Activated naive CD8-positive, alpha-beta T cell treated with anti-CD3 and anti-CD28 coated beads for 36 hours (primary cell): ENCODE data around the gene KLHL14. TPM values are rescaled to one million over a fixed set of nuclear protein-coding genes. Genes with fewer than 3 reads are reported as not detected.

Experiments
- DNase-seq: peaks from one replicate; pipeline ENCODE4 v3.0.0; 2021
- H3K27ac Mint-ChIP-seq: one replicate; pipeline ENCODE4 v1.8.0; 2022; ENCODE audit warnings: mild to moderate bottlenecking, moderate library complexity, mixed read lengths
- H3K27me3 Mint-ChIP-seq: one replicate; pipeline ENCODE4 v1.8.0; 2022; ENCODE audit warnings: mild to moderate bottlenecking, mixed read lengths
- H3K36me3 Mint-ChIP-seq: one replicate; pipeline ENCODE4 v1.8.0; 2021; ENCODE audit warnings: mild to moderate bottlenecking, mixed read lengths
- H3K4me1 Mint-ChIP-seq: one replicate; pipeline ENCODE4 v1.8.0; 2021; ENCODE audit warnings: mixed read lengths
- H3K4me3 Mint-ChIP-seq: one replicate; pipeline ENCODE4 v1.8.0; 2022; ENCODE audit warnings: mild to moderate bottlenecking, moderate library complexity, mixed read lengths
- H3K9me3 Mint-ChIP-seq: one replicate; pipeline ENCODE4 v1.8.0; 2022; ENCODE audit warnings: mixed read lengths
- total RNA-seq, 2 experiments: library from RNA; stranded (reverse); gene quantifications; one replicate each; pipeline ENCODE4 v1.2.3, GENCODE V29; 2021

The KLHL14 gene
- total RNA-seq, 2 experiments from 2014 or later = 0.19 to 0.20 TPM

DNA sequence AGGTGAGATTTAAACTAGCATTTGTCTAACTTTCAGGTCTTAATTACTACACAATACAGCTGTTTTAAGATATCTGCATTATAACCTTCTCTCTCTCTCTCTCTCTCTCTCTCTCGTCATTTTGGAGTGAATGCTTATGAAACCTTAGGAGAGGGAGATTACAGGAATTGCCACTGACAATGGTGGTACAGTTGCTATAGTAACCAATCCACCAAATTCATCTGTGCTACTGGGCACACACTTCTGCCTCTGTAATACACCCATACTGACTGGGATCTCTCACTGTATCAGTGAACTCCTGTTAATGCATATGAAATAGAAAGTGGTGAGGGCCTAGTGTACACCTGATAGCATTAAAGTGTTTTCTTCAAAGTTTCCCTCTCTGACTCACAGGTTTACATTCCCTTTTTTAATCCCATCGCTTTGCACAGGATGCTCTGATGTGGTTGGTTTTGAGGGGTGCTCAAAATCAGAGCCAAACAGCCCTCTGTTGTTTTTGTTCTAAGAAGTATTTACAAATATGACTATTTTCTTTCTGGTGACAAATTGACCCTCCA, 13.1 kb downstream of the KLHL14 start:
- Mint-ChIP-seq H3K9me3 (no peaks in the 10 kb centered on the region), H3K36me3 (no peaks in the 10 kb centered on the region), H3K4me3 (no peak overlapping the region), H3K27ac (no peak overlapping the region), H3K4me1 (no peaks in the 10 kb centered on the region), H3K27me3 (peaks cover 10% of the 10 kb centered on the region)
- DNase-seq = no peak

DNA sequence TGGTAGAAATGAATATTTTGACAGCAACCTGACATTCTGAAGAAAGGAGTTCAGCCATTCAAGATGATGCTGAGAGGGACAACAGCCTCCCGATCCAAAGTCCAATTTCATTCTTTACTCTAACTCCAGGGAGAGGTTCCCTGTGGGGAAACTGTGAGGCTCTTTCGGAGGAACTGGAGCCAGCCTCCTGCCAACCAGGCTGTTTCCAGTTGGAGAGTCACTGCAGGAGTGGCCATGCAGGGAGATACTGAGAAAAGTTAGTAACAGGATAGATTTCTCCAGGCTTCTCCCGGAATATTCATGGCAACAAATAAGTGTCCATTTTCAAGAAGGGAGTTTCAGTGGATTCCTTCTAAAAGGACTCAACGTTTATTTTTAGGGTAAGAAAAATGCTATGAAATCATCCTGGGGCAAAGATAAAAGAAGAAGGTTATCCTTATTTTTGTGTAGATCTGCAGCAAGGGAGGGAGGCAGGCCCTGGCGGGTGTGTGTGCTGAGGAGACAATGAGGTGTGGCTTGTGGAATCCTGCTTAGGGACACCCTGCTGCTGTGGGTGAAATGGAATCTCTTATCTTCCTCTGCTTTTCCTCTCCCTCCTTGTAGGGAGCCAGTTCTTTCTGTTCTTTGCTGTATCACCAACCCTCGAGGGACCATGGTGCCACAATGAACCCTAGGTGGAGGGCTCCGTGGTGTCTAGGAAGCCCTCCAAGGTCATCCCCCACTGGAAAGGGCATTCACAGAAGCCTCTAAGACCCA, 18.1 kb downstream of the KLHL14 start:
- H3K27ac Mint-ChIP-seq = no peak overlapping the region
- no peaks in the 10 kb centered on the region for H3K4me1 Mint-ChIP-seq
- DNase-seq = no peak
- H3K4me3 Mint-ChIP-seq = no peak overlapping the region
- H3K9me3 Mint-ChIP-seq = no peaks in the 10 kb centered on the region
- H3K36me3 Mint-ChIP-seq = no peaks in the 10 kb centered on the region
- H3K27me3 Mint-ChIP-seq = peaks cover 30% of the 10 kb centered on the region

DNA sequence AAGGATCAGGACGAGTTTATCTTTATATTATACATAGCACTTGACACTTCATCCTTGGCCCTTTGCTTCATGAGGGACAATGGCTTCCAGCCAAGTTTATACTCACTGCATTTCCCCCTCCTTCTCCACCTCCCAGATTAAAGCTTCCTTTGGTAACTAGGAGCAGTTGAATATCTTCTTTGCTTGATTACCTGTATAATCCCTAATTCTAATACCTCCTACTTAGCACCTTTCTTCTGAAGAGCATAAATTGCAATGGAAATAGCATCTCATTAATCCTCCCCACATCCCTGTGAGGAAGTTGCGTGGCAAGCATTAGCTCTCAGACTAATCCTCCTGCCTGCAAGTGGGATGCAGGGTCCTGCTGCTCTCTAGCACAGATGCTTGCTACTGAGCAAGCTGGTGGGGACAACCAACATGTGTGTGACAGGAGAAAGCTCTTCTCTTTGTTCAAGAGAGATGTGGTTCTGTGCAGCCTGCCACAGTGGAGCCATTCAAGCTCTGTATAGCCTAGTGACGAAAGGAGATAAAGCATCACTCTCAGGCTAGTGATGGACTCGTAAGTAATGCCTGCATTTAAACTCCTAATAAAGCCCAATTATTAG, 19.1 kb downstream of the KLHL14 start:
- no peak overlapping the region for H3K4me3 Mint-ChIP-seq
- no peak overlapping the region for H3K27ac Mint-ChIP-seq
- peaks cover 30% of the 10 kb centered on the region for H3K27me3 Mint-ChIP-seq
- no peaks in the 10 kb centered on the region for H3K4me1 Mint-ChIP-seq
- H3K9me3 Mint-ChIP-seq = no peaks in the 10 kb centered on the region
- no peaks in the 10 kb centered on the region for H3K36me3 Mint-ChIP-seq
- DNase-seq = no peak

DNA sequence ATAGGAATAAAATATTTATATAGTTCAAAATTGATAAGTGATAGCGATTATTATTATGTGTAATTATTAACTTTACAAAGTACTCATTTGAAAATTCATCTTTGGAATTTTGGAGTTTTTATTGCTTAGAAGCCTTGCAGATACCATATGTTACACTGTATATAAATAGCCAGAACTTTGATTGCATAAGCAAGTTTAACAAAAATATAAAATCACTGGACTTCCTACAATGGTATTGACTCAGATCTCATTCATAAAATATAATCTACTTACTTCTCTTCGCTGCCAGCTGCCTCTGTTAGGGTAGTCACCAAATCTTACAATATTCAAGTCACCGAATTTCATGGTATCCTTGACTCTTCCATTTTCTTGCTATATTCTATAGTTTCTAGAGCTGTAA, 22.5 kb downstream of the KLHL14 start:
- H3K27ac Mint-ChIP-seq = no peak overlapping the region
- H3K36me3 Mint-ChIP-seq = no peaks in the 10 kb centered on the region
- no peak overlapping the region for H3K4me3 Mint-ChIP-seq
- no peaks in the 10 kb centered on the region for H3K9me3 Mint-ChIP-seq
- no peaks in the 10 kb centered on the region for H3K4me1 Mint-ChIP-seq
- peaks cover 22% of the 10 kb centered on the region for H3K27me3 Mint-ChIP-seq
- DNase-seq = no peak

DNA sequence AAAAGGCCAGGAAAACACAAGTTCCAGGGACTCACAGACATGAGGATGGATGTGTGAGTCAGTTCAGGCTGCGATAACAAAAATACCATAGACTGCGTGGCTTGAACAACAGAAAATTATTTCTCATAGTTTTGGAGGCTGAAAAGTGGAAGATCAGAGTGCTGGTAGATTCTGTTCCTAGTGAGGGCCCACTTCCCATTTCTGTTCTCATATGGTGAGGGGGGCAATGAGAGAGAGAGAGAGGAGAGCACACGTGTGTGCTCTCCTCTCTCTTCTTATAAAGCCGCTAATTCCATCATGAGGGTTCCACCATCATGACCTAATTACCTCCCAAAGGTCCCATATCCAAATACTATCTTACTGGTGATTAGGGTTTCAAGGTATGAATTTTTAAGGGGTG, 23.0 kb downstream of the KLHL14 start:
- no peak overlapping the region for H3K27ac Mint-ChIP-seq
- no peaks in the 10 kb centered on the region for H3K36me3 Mint-ChIP-seq
- no peaks in the 10 kb centered on the region for H3K9me3 Mint-ChIP-seq
- peaks cover 20% of the 10 kb centered on the region for H3K27me3 Mint-ChIP-seq
- no peaks in the 10 kb centered on the region for H3K4me1 Mint-ChIP-seq
- no peak for DNase-seq
- no peak overlapping the region for H3K4me3 Mint-ChIP-seq

DNA sequence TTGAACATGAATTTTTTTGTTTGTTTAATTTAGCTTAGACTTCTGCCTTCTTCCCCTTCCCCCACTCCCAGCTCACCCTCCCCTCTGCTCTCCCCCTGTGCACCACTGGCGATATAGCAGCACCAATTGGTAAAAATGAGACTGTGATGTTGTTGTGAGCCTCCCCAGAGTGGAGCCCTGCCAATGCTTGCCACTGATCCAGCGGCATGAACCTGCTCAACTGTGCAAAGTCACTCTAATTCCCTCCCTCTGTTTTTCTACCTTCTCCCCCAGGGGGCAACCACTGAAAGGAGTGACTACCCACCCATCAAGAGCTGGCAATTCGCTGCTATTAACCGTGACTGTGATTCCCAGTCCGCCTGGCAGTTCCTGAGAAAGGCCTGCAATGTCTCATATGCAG, 30.2 kb downstream of the KLHL14 start:
- H3K27me3 Mint-ChIP-seq = peaks cover 4% of the 10 kb centered on the region
- no peak for DNase-seq
- H3K27ac Mint-ChIP-seq = no peak overlapping the region
- H3K4me3 Mint-ChIP-seq = no peak overlapping the region
- no peaks in the 10 kb centered on the region for H3K9me3 Mint-ChIP-seq
- no peaks in the 10 kb centered on the region for H3K4me1 Mint-ChIP-seq
- no peaks in the 10 kb centered on the region for H3K36me3 Mint-ChIP-seq

DNA sequence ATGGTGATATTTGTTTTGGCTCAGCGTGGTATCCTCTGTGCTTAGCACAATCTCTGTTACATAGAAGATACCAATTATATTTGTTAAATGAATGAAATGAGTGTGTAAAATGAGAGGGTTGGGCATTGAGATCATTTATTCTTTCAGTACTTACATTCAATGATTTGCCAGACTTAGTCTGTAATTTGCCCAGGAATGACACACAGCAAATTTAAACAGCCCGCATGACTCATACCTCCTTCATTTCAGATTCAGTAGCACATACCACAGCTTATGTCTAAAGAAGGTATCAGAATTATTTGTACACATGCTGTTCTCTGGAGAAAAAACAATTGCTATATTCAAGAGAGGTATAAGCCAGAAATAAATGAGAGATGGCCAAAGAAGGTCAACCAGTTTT, 37.0 kb downstream of the KLHL14 start:
- no peak for DNase-seq
- H3K4me1 Mint-ChIP-seq = peaks cover 3% of the 10 kb centered on the region
- no peaks in the 10 kb centered on the region for H3K36me3 Mint-ChIP-seq
- no peaks in the 10 kb centered on the region for H3K9me3 Mint-ChIP-seq
- H3K27ac Mint-ChIP-seq = no peak overlapping the region
- no peak overlapping the region for H3K4me3 Mint-ChIP-seq
- peaks cover 3% of the 10 kb centered on the region for H3K27me3 Mint-ChIP-seq

DNA sequence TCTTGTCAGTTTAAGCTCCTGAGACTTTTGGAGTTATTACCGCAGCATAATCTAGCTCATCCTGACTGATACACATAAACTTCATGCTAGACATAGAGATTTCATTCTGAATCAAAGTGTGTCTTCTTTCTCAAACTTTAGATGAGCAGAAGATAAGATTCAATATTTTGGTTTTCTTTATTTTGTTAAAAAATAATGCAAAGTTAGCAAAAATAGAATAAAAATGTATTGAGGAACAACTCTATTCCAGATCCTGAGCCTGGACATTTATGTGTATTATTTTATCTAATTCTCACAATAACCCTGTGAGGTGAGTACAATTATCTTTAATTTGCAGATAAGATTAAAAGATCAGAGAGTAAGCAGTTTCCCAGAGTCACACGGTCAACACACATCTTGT, 38.4 kb downstream of the KLHL14 start:
- no peaks in the 10 kb centered on the region for H3K36me3 Mint-ChIP-seq
- DNase-seq = no peak
- H3K4me1 Mint-ChIP-seq = peaks cover 8% of the 10 kb centered on the region
- no peak overlapping the region for H3K27ac Mint-ChIP-seq
- no peaks in the 10 kb centered on the region for H3K27me3 Mint-ChIP-seq
- H3K4me3 Mint-ChIP-seq = no peak overlapping the region
- no peaks in the 10 kb centered on the region for H3K9me3 Mint-ChIP-seq

DNA sequence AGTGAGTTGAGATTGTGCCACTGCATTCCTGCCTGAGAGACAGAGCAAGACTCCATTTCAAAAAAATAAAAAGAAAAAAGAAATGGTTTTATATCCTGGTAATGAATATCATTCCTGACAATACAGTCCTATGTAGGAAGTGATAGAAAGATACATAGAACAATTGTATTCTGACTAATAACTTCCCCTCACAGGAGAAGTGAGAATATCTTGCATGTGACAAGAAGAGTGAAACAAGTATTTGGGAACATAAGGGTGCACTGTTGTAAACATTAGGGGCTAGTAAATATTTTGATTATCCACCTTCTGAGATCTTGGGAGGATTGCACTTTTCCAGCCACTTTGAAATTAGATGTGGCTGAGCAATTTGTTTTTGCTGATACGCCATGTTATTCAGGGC, 40.7 kb downstream of the KLHL14 start:
- DNase-seq = no peak
- Mint-ChIP-seq H3K27ac (no peak overlapping the region), H3K36me3 (no peaks in the 10 kb centered on the region), H3K4me3 (no peak overlapping the region), H3K4me1 (peaks cover 8% of the 10 kb centered on the region), H3K27me3 (peaks cover 6% of the 10 kb centered on the region), H3K9me3 (no peaks in the 10 kb centered on the region)

DNA sequence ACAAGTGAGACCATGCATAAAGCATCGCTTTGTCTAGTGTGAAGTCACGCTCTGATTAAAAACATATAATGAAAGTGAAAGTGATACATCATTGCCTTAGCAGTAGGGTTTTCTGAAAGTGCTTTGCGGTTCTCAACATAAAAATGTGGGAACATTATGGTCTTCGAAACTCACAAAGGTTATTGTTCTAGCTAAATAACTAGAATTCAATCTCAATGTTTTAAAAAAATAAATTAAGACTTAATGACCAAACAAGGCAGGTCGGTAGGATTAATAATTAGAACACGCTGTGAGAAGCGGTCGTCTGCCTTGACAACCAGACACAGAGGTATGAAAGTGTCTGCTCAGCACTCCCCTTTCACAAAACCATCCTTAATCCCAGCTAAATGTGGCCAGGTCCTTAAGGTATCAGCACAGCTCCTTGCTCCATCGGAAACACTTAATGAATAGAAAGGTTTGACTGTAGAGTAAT, 42.2 kb downstream of the KLHL14 start:
- no peak overlapping the region for H3K27ac Mint-ChIP-seq
- H3K9me3 Mint-ChIP-seq = no peaks in the 10 kb centered on the region
- H3K4me3 Mint-ChIP-seq = peak overlapping the region; percentile 10
- peaks cover 6% of the 10 kb centered on the region for H3K27me3 Mint-ChIP-seq
- peaks cover 8% of the 10 kb centered on the region for H3K4me1 Mint-ChIP-seq
- no peak for DNase-seq
- no peaks in the 10 kb centered on the region for H3K36me3 Mint-ChIP-seq

DNA sequence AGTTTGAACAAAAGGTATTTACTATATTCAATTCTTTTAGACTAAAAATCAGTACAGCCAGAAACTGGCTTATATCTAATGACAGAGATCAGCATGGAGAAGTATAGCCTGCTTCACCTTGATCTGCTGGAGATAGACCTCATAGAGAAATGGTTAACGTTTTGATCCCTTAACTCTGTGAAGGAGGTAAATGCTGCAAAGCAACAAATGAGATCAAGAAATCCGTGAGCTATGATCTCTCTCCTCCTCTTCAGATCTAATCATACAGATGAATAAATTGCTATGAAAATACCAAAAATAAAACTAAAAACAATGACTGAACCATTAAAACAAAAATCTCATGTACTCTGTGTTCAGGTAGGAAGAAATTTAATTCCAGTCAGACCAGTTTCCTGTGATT, 42.8 kb downstream of the KLHL14 start:
- Mint-ChIP-seq H3K36me3 (no peaks in the 10 kb centered on the region), H3K27me3 (peaks cover 6% of the 10 kb centered on the region), H3K4me1 (peaks cover 8% of the 10 kb centered on the region), H3K27ac (no peak overlapping the region), H3K9me3 (no peaks in the 10 kb centered on the region), H3K4me3 (peak overlapping the region; percentile 10)
- DNase-seq = no peak

DNA sequence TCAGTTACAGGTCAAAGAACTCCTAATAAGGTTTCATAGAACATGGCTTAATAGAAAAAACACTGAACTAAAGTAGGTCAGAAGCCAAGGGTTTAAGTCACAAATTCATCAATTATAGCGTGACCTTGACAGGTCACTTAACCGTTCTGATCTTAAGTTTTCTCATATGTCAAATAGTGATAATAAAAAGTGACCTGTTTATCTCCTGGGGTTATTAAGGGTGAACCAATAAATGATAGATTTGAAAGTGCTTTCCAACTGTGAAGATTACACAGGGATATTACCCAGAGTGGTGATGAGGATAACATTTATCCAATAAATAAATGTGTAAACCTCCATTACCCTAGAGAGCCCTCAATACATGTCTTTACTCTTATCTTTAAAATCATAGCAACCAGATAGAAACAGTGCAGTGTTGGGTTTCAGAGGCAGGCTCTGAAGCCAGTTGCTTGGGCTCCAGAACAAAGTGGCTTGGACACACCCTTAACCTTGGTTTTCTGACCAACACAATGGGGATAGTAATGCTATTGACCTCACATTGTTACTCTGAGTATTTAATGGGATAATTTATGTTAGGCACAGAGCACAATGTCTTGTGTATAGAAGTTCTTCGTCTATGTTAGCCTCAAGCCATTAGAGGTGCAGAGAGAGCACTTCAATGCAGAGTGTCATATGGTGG, 48.6 kb downstream of the KLHL14 start:
- Mint-ChIP-seq H3K4me3 (no peak overlapping the region), H3K27me3 (peaks cover 6% of the 10 kb centered on the region), H3K9me3 (no peaks in the 10 kb centered on the region), H3K36me3 (no peaks in the 10 kb centered on the region), H3K4me1 (no peaks in the 10 kb centered on the region), H3K27ac (no peak overlapping the region)
- DNase-seq = no peak

DNA sequence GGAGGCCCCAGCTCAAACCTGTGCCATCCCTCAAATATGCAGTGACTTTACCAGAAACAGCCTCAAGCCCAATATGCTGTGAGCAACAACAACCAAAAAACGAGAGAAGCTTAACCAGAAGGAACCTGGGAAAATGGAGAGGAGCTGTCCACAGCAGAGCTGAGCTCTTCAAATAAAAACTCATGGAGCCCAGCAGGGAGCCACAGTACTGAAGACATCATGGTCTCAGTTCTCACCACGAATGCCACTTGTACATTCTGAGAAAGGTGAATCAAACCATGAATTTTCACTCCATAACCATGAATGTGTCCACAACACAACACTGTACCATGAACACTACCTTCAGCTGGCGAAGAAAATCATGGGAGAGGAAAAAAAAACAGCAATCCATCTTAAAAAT, 50.5 kb downstream of the KLHL14 start:
- H3K27ac Mint-ChIP-seq = no peak overlapping the region
- H3K36me3 Mint-ChIP-seq = no peaks in the 10 kb centered on the region
- H3K4me1 Mint-ChIP-seq = no peaks in the 10 kb centered on the region
- DNase-seq = no peak
- no peaks in the 10 kb centered on the region for H3K9me3 Mint-ChIP-seq
- H3K27me3 Mint-ChIP-seq = no peaks in the 10 kb centered on the region
- no peak overlapping the region for H3K4me3 Mint-ChIP-seq

DNA sequence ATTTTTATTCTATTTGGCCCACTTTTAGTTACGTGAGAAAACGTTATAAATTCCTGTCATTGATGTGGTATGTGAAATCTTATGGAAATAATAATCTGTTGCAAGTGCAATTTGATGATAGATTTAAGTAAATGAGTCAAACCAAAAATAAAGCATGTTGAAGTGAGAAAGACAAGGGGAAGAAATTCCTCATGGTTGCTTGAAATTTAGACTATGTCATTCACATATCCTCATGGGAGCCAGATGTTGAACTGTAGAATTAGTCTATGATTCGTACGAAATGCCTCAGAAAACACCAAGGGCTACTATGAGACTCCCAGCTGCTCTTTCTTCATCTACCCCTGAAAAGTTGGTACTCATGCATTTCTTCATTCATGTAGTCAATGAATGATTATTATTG, 55.7 kb downstream of the KLHL14 start:
- H3K9me3 Mint-ChIP-seq = no peaks in the 10 kb centered on the region
- no peak overlapping the region for H3K27ac Mint-ChIP-seq
- H3K27me3 Mint-ChIP-seq = no peaks in the 10 kb centered on the region
- H3K4me1 Mint-ChIP-seq = peaks cover 1% of the 10 kb centered on the region
- H3K36me3 Mint-ChIP-seq = no peaks in the 10 kb centered on the region
- no peak for DNase-seq
- H3K4me3 Mint-ChIP-seq = no peak overlapping the region

DNA sequence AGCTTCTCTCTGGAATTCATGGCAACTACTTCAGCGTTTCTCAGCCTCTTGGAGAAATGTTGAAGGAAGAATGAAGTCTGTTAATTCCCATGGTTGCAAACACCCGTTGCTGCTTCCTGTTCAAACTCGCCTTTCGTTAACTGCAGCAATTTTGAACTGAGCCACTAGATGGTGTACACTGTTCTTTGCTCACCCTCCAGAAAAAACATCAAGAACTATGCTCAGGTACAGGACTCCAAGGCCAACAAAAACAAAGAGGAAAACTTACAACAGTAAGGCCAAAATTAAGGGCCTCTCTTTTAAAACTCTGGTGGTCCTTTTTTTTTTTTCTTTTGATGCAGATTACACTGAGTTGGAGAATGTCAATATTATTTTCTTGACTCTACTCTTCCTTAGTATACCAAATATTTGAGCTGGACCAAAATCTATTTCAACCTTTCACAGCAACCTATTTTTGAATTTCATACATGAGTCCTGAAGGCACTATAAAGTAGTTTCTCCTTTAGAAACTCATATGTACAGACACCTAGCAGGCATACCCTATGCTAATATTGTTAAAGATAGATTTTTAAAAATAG, 58.2 kb downstream of the KLHL14 start:
- Mint-ChIP-seq H3K27me3 (no peaks in the 10 kb centered on the region), H3K4me1 (peaks cover 1% of the 10 kb centered on the region), H3K36me3 (no peaks in the 10 kb centered on the region), H3K27ac (no peak overlapping the region), H3K4me3 (no peak overlapping the region), H3K9me3 (no peaks in the 10 kb centered on the region)
- no peak for DNase-seq
